Sigmoid colon (tissue), 4 donors: ENCODE measurements around the gene MINDY4B.

Source experiments
- EP300 ChIP-seq, 4 donors: sonication (generic); formaldehyde crosslinking; IDR thresholded peaks; one replicate each; pipeline ENCODE4 v1.6.1; 2017; ENCODE audit warnings: antibody characterized with exemption in 4 of 4
- POLR2A ChIP-seq, 2 donors: fragments of 450-650 bp; IDR thresholded peaks; one replicate each; pipeline ENCODE4 v1.6.1; 2016; ENCODE audit warnings: antibody characterized with exemption in 2 of 2, mild to moderate bottlenecking in 2 of 2, moderate library complexity in 2 of 2
- POLR2AphosphoS5 ChIP-seq, 4 donors: sonication (generic); formaldehyde crosslinking; IDR thresholded peaks; one replicate each; pipeline ENCODE4 v1.6.1; 2017; ENCODE audit warnings: antibody characterized with exemption in 4 of 4
- TF ChIP-seq, protein P1 (sequence below), 4 experiments: fragments of 450-650 bp in 3 of 4; fragments of 200-600 bp in 1 of 4; IDR thresholded peaks; one replicate each; pipeline ENCODE4 v1.5.1; 2016 to 2019; ENCODE audit warnings: antibody characterized with exemption in 4 of 4, mild to moderate bottlenecking in 3 of 4, moderate library complexity in 2 of 4

DNA sequence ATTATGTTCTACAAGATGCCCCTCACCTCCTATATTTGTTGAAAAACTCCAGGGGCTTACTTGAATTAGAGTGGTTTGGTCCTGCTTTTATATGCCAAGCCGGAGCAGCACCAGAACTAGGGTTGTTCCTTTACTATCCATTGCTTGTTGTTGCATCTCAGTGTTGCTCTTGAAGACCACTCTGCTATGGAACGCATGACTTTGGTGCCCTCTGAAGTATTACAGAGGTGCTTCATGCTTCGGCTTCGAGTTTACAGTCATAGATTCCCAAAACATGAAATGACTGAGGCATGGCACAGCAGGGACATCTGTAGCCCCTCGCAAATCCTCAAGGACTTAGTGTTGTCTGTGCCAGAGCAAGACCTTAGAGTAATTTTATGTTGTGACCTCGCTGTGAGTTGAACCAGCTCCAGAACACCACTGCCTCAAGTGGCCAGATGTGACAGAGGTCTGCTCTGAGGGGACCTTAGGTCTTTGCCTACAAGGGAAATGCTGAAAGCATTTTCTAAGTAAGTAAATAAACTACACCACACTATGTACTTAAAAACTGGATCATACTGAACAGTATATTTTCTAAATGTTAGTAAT, 75.1 kb downstream of the MINDY4B start:
- TF ChIP-seq POLR2A (IDR thresholded peaks at IDR 0.05) (no peak), POLR2AphosphoS5 (IDR thresholded peaks at IDR 0.05) (no peak), EP300 (IDR thresholded peaks at IDR 0.05) (no peak)
- TF ChIP-seq, protein P1, sequence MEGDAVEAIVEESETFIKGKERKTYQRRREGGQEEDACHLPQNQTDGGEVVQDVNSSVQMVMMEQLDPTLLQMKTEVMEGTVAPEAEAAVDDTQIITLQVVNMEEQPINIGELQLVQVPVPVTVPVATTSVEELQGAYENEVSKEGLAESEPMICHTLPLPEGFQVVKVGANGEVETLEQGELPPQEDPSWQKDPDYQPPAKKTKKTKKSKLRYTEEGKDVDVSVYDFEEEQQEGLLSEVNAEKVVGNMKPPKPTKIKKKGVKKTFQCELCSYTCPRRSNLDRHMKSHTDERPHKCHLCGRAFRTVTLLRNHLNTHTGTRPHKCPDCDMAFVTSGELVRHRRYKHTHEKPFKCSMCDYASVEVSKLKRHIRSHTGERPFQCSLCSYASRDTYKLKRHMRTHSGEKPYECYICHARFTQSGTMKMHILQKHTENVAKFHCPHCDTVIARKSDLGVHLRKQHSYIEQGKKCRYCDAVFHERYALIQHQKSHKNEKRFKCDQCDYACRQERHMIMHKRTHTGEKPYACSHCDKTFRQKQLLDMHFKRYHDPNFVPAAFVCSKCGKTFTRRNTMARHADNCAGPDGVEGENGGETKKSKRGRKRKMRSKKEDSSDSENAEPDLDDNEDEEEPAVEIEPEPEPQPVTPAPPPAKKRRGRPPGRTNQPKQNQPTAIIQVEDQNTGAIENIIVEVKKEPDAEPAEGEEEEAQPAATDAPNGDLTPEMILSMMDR (IDR thresholded peaks at IDR 0.05) = no peak
